Inflammatory macrophage treated with lipopolysaccharide for 1 hour (primary cell): ENCODE results near the gene NCLN.
"Not testable (repeated sequence)": the region's sequence is repeated elsewhere in the genome, so short reads cannot be mapped to it uniquely, and the experiment has no call there.

Experiments
- DNase-seq, 2 donors: peaks; one replicate each; pipeline ENCODE4 v3.0.0-alpha.2; 2020 to 2022

The NCLN gene

GRCh38 chr19:3201911-3202310, 16.2 kb downstream of the NCLN start:
- no peak for DNase-seq

GRCh38 chr19:3202346-3202745, 16.6 kb downstream of the NCLN start:
- no peak for DNase-seq

DNA sequence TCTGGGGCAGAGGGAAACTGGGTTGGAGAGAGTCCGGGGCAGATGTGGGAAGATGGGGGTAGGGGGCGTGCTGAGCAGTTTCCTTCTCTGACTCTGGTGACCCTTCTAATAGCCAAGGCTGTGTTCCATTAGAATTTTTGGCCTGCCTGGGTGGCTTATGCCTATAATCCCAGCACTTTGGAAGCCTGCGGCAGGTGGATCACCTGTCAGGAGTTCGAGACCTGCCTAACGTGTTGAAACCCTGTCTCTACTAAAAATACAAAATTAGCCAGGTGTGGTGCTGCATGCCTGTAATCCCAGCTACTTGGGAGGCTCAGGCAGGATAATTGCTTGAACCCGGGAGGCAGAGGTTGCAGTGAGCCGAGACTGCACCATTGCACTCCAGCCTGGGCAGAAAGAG, 17.2 kb downstream of the NCLN start:
- DNase-seq, result not testable (repeated sequence)

GRCh38 chr19:3203805-3204645, 18.3 kb downstream of the NCLN start:
- no peak for DNase-seq

DNA sequence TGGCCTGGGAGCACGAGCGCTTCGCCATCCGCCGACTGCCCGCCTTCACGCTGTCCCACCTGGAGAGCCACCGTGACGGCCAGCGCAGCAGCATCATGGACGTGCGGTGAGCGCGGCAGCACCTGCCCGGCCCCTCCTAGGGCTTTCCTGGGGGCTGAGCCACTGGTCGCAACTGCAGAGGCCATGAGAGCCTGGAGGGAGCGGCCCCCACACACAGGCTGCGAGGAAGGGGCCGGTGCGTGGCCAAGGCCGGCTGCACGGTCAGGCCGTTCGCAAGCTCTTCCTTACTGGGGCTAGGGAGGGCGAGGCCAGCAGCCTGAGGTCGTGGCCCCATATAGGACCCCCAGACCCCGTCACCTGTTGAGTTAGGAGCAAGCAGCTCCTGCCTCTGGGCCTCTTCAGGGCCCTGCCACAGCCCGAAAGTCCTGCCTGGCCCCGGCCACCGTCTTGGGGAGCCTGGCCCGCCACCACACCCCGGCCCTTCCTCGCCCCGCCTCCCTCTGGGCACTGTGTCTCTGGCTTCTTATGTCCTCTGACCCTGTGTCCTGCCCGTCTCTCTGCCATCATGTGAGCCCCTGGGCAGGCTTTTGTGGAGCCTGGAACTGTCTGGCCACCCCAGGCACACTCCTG, 19.0 kb downstream of the NCLN start:
- no peak for DNase-seq

GRCh38 chr19:3206216-3206953, 20.7 kb downstream of the NCLN start:
- no peak for DNase-seq

DNA sequence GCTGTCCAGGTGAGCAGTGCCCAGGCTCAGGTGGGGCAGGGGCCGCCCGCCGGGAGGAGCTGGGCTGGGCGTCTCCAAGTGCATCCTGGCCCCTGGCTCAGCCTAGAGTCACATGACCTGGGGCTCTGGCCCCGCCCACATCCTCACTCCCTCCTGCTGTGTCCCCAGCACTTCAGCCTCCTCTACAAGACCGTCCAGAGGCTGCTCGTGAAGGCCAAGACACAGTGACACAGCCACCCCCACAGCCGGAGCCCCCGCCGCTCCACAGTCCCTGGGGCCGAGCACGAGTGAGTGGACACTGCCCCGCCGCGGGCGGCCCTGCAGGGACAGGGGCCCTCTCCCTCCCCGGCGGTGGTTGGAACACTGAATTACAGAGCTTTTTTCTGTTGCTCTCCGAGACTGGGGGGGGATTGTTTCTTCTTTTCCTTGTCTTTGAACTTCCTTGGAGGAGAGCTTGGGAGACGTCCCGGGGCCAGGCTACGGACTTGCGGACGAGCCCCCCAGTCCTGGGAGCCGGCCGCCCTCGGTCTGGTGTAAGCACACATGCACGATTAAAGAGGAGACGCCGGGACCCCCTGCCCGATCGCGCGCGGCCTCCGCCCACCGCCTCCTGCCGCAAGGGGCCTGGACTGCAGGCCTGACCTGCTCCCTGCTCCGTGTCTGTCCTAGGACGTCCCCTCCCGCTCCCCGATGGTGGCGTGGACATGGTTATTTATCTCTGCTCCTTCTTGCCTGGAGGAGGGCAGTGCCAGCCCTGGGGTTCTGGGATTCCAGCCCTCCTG, 21.9 kb downstream of the NCLN start:
- no peak for DNase-seq

DNA sequence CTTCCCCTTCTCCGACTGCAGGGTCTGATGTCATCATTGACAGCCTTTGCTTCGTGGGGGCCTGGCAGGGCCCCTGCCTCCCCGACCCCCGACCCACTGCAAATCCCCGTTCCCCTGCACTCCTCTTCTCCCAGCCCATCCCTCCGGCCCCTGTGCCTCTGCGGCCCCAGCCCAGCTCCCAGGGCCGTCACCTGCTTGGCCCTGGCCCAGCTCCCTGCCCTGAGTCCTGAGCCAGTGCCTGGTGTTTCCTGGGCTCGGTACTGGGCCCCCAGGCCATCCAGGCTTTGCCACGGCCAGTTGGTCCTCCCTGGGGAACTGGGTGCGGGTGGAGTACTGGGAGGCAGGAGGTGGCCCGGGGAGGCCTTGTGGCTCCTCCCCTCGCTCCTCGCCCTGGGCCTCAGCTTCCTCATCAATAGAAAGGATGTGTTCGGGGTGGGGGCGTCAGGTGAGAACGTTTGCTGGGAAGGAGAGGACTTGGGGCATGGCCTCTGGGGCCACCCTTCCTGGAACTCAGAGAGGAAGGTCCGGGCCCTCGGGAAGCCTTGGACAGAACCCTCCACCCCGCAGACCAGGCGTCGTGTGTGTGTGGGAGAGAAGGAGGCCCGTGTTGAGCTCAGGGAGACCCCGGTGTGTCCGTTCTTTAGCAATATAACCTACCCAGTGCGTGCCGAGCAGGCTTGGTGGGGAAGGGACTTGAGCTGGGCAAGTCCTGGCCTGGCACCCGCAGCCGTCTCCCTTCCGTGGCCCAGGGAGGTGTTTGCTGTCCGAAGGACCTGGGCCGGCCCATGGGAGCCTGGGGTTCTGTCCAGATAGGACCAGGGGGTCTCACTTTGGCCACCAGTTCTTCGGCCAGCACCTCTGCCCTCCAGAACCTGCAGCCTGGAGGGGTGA, 22.8 kb downstream of the NCLN start:
- no peak for DNase-seq

- DNase-seq, result peak; percentile 40 to 79
Measured at GRCh38 chr19:3210347-3211017, 24.8 kb downstream of the NCLN start.

GRCh38 chr19:3211191-3211590, 25.5 kb downstream of the NCLN start:
- DNase-seq, result no peak

- DNase-seq, result no peak
Measured at GRCh38 chr19:3213159-3213558, 27.4 kb downstream of the NCLN start.

DNA sequence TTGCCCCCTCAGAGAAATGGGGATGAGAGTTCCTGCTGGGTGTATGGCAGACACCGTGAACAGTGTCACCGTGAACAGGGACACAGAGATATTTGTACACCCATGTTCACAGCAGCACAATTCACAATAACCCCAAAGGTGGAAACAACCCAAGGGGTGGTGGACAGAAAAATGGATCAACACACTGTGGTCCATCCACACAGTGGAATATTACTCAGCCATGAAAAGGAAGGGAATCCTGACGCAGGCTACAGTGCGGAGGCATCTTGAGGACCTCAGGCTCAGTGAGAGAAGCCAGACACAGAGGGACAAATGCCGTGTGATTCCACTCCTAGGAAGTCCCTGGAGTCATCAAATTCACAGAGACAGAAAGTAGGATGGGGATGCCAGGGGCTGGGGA, 31.1 kb downstream of the NCLN start:
- DNase-seq, result no peak

GRCh38 chr19:3220576-3220975, 34.8 kb downstream of the NCLN start:
- no peak for DNase-seq

DNA sequence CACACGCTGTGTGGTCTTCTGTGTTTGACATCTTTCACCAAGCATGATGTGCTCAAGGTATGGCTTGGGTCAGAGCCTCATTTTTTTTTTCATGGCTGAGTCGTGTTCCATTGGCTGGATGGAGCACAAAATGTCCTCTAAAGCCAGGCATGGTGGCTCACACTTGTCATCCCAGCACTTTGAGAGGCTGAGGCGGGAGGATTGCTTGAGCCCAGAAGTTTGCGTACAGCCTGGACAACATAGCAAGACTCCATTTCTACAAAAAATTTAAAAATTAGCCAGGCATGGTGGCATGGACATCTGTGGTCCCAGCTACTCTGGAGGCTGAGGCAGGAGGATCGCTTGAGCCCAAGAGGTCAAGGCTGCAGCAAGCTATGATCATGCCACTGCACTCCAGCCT, 35.8 kb downstream of the NCLN start:
- DNase-seq, result not testable (repeated sequence)

DNA sequence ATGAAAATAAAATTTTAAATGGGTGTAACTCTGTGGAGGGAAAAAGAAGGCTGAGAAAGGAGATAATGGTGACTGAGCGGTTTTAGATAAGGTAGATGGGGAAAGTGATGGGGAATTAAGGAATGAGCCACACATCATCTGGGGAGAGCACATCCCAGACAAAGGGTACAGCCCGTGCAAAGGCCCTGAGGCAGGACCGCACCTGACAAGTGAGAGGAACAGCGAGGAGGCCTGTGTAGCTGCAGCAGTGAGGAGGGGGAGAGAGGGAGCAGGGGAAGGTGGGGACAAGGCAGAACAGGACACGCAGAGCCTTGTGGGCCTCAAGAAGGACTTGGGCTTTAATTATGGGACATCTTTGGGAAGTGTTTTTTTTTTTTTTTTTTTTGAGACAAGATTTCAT, 37.0 kb downstream of the NCLN start:
- DNase-seq, result no peak

- peak in 1 of 2 donors; percentile 18 for DNase-seq
Measured at GRCh38 chr19:3224346-3225168, 38.8 kb downstream of the NCLN start, which contains the start of gene CELF5. CELF5 (plus strand) TSS chr19:3224661; CDS start chr19:3224740, 79 bp downstream.

DNA sequence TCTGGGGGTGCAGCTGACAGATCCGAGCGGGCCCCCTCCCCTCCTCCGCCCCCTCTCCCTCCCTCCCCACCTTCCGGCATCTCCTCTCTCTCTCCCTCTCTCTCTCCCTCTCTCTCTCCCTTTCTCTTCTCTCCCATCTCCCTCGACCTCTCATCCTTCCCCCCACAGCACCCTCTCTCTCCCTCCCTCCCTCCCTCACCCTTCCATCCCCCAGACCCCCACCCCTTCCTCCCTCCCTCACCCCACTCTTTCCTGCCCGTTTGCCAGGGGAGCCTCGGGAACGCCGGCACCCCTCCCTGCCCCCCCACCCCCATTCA, 39.4 kb downstream of the NCLN start:
- no peak for DNase-seq

GRCh38 chr19:3225677-3226093, 40.0 kb downstream of the NCLN start:
- no peak for DNase-seq

DNA sequence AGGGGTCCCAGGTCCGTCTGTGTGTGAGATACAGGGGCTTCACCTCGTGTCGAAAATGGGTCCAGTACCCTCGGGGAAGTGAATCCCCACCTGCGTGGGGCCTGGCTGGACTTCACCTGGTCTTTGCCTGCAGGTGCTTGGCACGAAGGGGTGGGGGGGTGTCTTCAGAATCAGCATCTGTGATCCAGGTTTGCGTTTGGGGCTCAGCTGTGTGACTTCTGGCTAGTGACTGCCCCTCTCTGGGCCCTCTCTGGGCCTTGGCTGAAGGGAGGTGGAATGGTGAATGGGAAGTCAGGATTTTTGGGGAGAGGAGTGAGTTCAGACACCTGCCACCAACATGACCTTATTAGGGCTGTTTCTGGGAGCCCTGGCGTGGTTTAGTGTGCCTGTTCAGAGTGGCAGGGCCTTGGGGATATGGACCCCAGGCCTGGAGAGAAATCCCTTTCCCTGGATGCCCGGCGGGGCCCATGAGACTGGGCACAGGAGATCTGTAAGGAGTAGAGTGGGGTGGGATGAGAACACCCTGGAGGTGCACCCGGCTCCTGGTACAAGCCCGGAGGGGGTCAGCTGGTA, 41.4 kb downstream of the NCLN start:
- no peak for DNase-seq

- DNase-seq, result no peak
Measured at GRCh38 chr19:3229346-3229743, 43.6 kb downstream of the NCLN start.
